OCI-M2 (cell line): ENCODE data around the gene SASS6.

ENCODE experiments used
- DNase-seq: peaks from one replicate; lab custom pipeline; 2025; ENCODE audit not compliant: unreplicated experiment; lab: John Stamatoyannopoulos, UW

Gene SASS6

GRCh38 chr1:100115524-100115923, 17.2 kb downstream of the SASS6 start:
- no peak for DNase-seq

GRCh38 chr1:100109554-100110066, 23.1 kb downstream of the SASS6 start:
- no peak for DNase-seq

- DNase-seq = no peak
These were observed 25.0 kb downstream of the SASS6 start for GRCh38 chr1:100107696-100108095.

GRCh38 chr1:100101564-100101963, 31.2 kb downstream of the SASS6 start:
- DNase-seq = no peak

- no peak for DNase-seq
These were observed 32.5 kb downstream of the SASS6 start for GRCh38 chr1:100100202-100100601.

- DNase-seq = no peak
These were observed 42.3 kb downstream of the SASS6 start for GRCh38 chr1:100090471-100090870.

GRCh38 chr1:100089082-100089481, 43.6 kb downstream of the SASS6 start:
- no peak for DNase-seq

- DNase-seq = no peak
These were observed 45.3 kb downstream of the SASS6 start for GRCh38 chr1:100087396-100087795.

GRCh38 chr1:100080331-100080730, 52.4 kb downstream of the SASS6 start:
- DNase-seq = no peak

GRCh38 chr1:100077531-100077930, 55.2 kb downstream of the SASS6 start:
- no peak for DNase-seq

GRCh38 chr1:100076744-100077143, 56.0 kb downstream of the SASS6 start:
- no peak for DNase-seq

- no peak for DNase-seq
These were observed 56.4 kb downstream of the SASS6 start for GRCh38 chr1:100076319-100076718.

- DNase-seq = no peak
These were observed 57.0 kb downstream of the SASS6 start for GRCh38 chr1:100075773-100076172.

- no peak for DNase-seq
These were observed 57.9 kb downstream of the SASS6 start for GRCh38 chr1:100074604-100075395.

- no peak for DNase-seq
These were observed 59.2 kb downstream of the SASS6 start for GRCh38 chr1:100073531-100073930.

GRCh38 chr1:100070201-100070939, 62.4 kb downstream of the SASS6 start:
- no peak for DNase-seq

- DNase-seq = no peak
These were observed 66.8 kb downstream of the SASS6 start for GRCh38 chr1:100065969-100066227.

- no peak for DNase-seq
These were observed 67.4 kb downstream of the SASS6 start for GRCh38 chr1:100065183-100065968.

- no peak for DNase-seq
These were observed 71.0 kb downstream of the SASS6 start for GRCh38 chr1:100061681-100062080.

GRCh38 chr1:100053727-100054126, 79.0 kb downstream of the SASS6 start:
- DNase-seq = no peak

- no peak for DNase-seq
These were observed 79.6 kb downstream of the SASS6 start for GRCh38 chr1:100053119-100053518.

GRCh38 chr1:100051893-100052292, 80.8 kb downstream of the SASS6 start:
- DNase-seq = no peak
